GM19328 (cell line): ENCODE results near the gene CELA2B.
"Not testable (repeated sequence)": the region's sequence is repeated elsewhere in the genome, so short reads cannot be mapped to it uniquely, and the experiment has no call there.

ENCODE experiments used
- ATAC-seq: cut with Tn5 transposase; IDR thresholded peaks from one replicate; pipeline ENCODE4 v1.9.1; 2021; ENCODE audit warnings: mild to moderate bottlenecking, moderate library complexity; ENCODE audit not compliant: unreplicated experiment

CELA2B gene

GRCh38 chr1:15492596-15492995 lies 16.7 kb downstream of the CELA2B start:
- no peak for ATAC-seq

GRCh38 chr1:15493869-15494390 lies 18.0 kb downstream of the CELA2B start:
- no peak for ATAC-seq

GRCh38 chr1:15500184-15501178 lies 24.6 kb downstream of the CELA2B start:
- ATAC-seq, result no peak

GRCh38 chr1:15501208-15502032 lies 25.5 kb downstream of the CELA2B start:
- ATAC-seq, result no peak

- ATAC-seq, result no peak
Observed at GRCh38 chr1:15504436-15504835, 28.5 kb downstream of the CELA2B start.

- no peak for ATAC-seq
Observed at GRCh38 chr1:15506831-15507230, 30.9 kb downstream of the CELA2B start.

- no peak for ATAC-seq
Observed at GRCh38 chr1:15507278-15507677, 31.4 kb downstream of the CELA2B start.

GRCh38 chr1:15508700-15509487 lies 33.0 kb downstream of the CELA2B start:
- ATAC-seq, result no peak

- no peak for ATAC-seq
Observed at GRCh38 chr1:15509586-15509985, 33.7 kb downstream of the CELA2B start.

- ATAC-seq, result no peak
Observed at GRCh38 chr1:15510611-15511405, 34.9 kb downstream of the CELA2B start.

GRCh38 chr1:15513192-15513591 lies 37.3 kb downstream of the CELA2B start:
- no peak for ATAC-seq

GRCh38 chr1:15513919-15514318 lies 38.0 kb downstream of the CELA2B start:
- ATAC-seq, result no peak

- ATAC-seq, result not testable (repeated sequence)
Observed at GRCh38 chr1:15514557-15514956, 38.7 kb downstream of the CELA2B start.

GRCh38 chr1:15515022-15515663 lies 39.2 kb downstream of the CELA2B start:
- ATAC-seq, result no peak

GRCh38 chr1:15519625-15520024 lies 43.7 kb downstream of the CELA2B start:
- ATAC-seq, result no peak

- ATAC-seq, result not testable (repeated sequence)
Observed at GRCh38 chr1:15521206-15521906, 45.5 kb downstream of the CELA2B start.

- no peak for ATAC-seq
Observed at GRCh38 chr1:15522551-15522950, 46.6 kb downstream of the CELA2B start.

GRCh38 chr1:15523104-15524020 lies 47.5 kb downstream of the CELA2B start:
- no peak for ATAC-seq
